A673 (cell line): ENCODE results near the gene WNK2. TPM values are rescaled to one million over a fixed set of nuclear protein-coding genes. Genes with fewer than 3 reads are reported as not detected.

ENCODE experiments used
- BruUV-seq: library from RNA; stranded (reverse); fragments of 400-500 nt; replicated peaks from 2 replicates; lab custom pipeline; 2021; lab: Mats Ljungman, UMichigan
- CTCF ChIA-PET: fragments of 300-600 bp; sonication (Branson Sonifier 250); formaldehyde crosslinking; loops from one replicate; lab custom pipeline; 2022; ENCODE audit warnings: antibody characterized with exemption; lab: Charles Lee
- POLR2A ChIA-PET: fragments of 300-600 bp; sonication (Branson Sonifier 250); formaldehyde crosslinking; loops from one replicate; lab custom pipeline; 2022; ENCODE audit warnings: antibody characterized with exemption; ENCODE audit not compliant: low non-redundant PET; lab: Charles Lee
- DNase-seq: peaks from one replicate; pipeline ENCODE4 v3.0.0-alpha.2; 2015; ENCODE audit warnings: low spot score
- H3K27ac ChIP-seq: fragments of 200-600 bp; sonication (generic); 2 replicates; pipeline ENCODE4 v1.5.1; 2016; ENCODE audit warnings: mixed run types, low read depth, mild to moderate bottlenecking, mixed read lengths, antibody characterized with exemption, low read length; ENCODE audit not compliant: poor library complexity, severe bottlenecking
- H3K27me3 ChIP-seq: fragments of 200-600 bp; sonication (generic); replicated peaks from 2 replicates; pipeline ENCODE4 v1.6.1; 2017; ENCODE audit warnings: mixed run types, low read depth, mild to moderate bottlenecking, mixed read lengths, antibody characterized with exemption, low read length; ENCODE audit not compliant: insufficient read depth, poor library complexity
- H3K36me3 ChIP-seq: fragments of 200-600 bp; sonication (generic); 2 replicates; pipeline ENCODE4 v1.6.1; 2016; ENCODE audit warnings: mixed run types, mild to moderate bottlenecking, mixed read lengths, antibody characterized with exemption, low read length; ENCODE audit not compliant: insufficient read depth, poor library complexity, severe bottlenecking
- H3K4me1 ChIP-seq: fragments of 200-600 bp; sonication (generic); 2 replicates; pipeline ENCODE4 v1.6.1; 2017; ENCODE audit warnings: mixed run types, mild to moderate bottlenecking, mixed read lengths, antibody characterized with exemption, low read length; ENCODE audit not compliant: insufficient read depth, poor library complexity, severe bottlenecking
- H3K4me3 ChIP-seq: fragments of 200-600 bp; sonication (generic); 2 replicates; pipeline ENCODE4 v1.5.1; 2016; ENCODE audit warnings: low read depth, mixed run types, mild to moderate bottlenecking, mixed read lengths, low read length; ENCODE audit not compliant: poor library complexity, severe bottlenecking
- H3K9me3 ChIP-seq: fragments of 200-600 bp; sonication (generic); 2 replicates; pipeline ENCODE4 v1.6.1; 2016; ENCODE audit warnings: mixed run types, low read depth, mild to moderate bottlenecking, mixed read lengths, antibody characterized with exemption, low read length; ENCODE audit not compliant: poor library complexity, severe bottlenecking
- CTCF ChIP-seq: fragments of 300-800, 200-600 bp; sonication (generic); conservative IDR thresholded peaks from 2 replicates; pipeline ENCODE4 v1.5.1; 2017; ENCODE audit warnings: low read depth, mild to moderate bottlenecking, antibody characterized with exemption, low read length, moderate library complexity, mixed read lengths
- EZH2 ChIP-seq: fragments of 200-600 bp; sonication (generic); IDR thresholded peaks from 2 replicates; pipeline ENCODE4 v1.6.1; 2017; ENCODE audit warnings: borderline replicate concordance, low read depth, mild to moderate bottlenecking, mixed read lengths, antibody characterized with exemption, low read length; ENCODE audit not compliant: poor library complexity, severe bottlenecking
- intact Hi-C: fragments of 100-400 bp; cut with micrococcal nuclease; formaldehyde crosslinking; loops from one replicate; pipeline ENCODE4 v1.10.0; 2022; ENCODE audit not compliant: unreplicated experiment
- total RNA-seq: library from RNA; stranded (reverse); gene quantifications from 2 replicates; pipeline ENCODE4 v1.2.3, GENCODE V29; 2021

WNK2 gene
- total RNA-seq, 1 experiment from 2014 or later = 9.6 TPM

GRCh38 chr9:93258818-93259489, 75.0 kb downstream of the WNK2 start:
- no TSS peak for BruUV-seq
- no peak for DNase-seq
- TF ChIP-seq CTCF = no peak
- no peaks in the 10 kb centered on the region for H3K4me1 ChIP-seq
- no peaks in the 10 kb centered on the region for H3K27me3 ChIP-seq
- ChIA-PET POLR2A (no interaction called here), CTCF (no interaction called here)
- intact Hi-C loops = no loop called here
- no peaks in the 10 kb centered on the region for H3K9me3 ChIP-seq
- H3K36me3 ChIP-seq = no peaks in the 10 kb centered on the region
- H3K4me3 ChIP-seq = no peak overlapping the region
- no peak overlapping the region for H3K27ac ChIP-seq

GRCh38 chr9:93259490-93260262, 75.7 kb downstream of the WNK2 start:
- ChIA-PET CTCF (no interaction called here), POLR2A (no interaction called here)
- Histone ChIP-seq H3K36me3 (no peaks in the 10 kb centered on the region), H3K4me3 (no peak overlapping the region), H3K27ac (no peak overlapping the region), H3K9me3 (no peaks in the 10 kb centered on the region), H3K27me3 (no peaks in the 10 kb centered on the region), H3K4me1 (no peaks in the 10 kb centered on the region)
- TF ChIP-seq EZH2 (no peak), CTCF (no peak)
- BruUV-seq = no TSS peak
- no peak for DNase-seq
- intact Hi-C loops = no loop called here

GRCh38 chr9:93260263-93261066, 76.5 kb downstream of the WNK2 start:
- DNase-seq = no peak
- H3K9me3 ChIP-seq = no peaks in the 10 kb centered on the region
- no peak overlapping the region for H3K27ac ChIP-seq
- no peaks in the 10 kb centered on the region for H3K27me3 ChIP-seq
- no TSS peak for BruUV-seq
- H3K36me3 ChIP-seq = no peaks in the 10 kb centered on the region
- ChIA-PET CTCF (no interaction called here), POLR2A (no interaction called here)
- intact Hi-C loops = no loop called here
- no peak for TF ChIP-seq CTCF
- no peak for TF ChIP-seq EZH2
- no peak overlapping the region for H3K4me3 ChIP-seq
- H3K4me1 ChIP-seq = no peaks in the 10 kb centered on the region
